Naive thymus-derived CD4-positive, alpha-beta T cell (primary cell): Measurements from ENCODE around the gene ADD3. TPM values are rescaled to one million over a fixed set of nuclear protein-coding genes. Genes with fewer than 3 reads are reported as not detected.
A peak's percentile ranks its signal among the peaks of the same experiment; 100 is the strongest.
"Not testable (repeated sequence)": the region's sequence is repeated elsewhere in the genome, so short reads cannot be mapped to it uniquely, and the experiment has no call there.

ENCODE experiments used
- ATAC-seq: fragments of 150-1000 bp; cut with Tn5 transposase; 2 replicates; pipeline ENCODE4 v1.10.0; 2021; ENCODE audit warnings: mild to moderate bottlenecking, moderate library complexity
- CTCF ChIA-PET: fragments of 350-600 bp; sonication (Branson Sonifier 250); formaldehyde crosslinking; loops from one replicate; lab custom pipeline; 2021; ENCODE audit warnings: antibody characterized with exemption; lab: Charles Lee
- POLR2A ChIA-PET: fragments of 350-600 bp; sonication (Branson Sonifier 250); formaldehyde crosslinking; loops from one replicate; lab custom pipeline; 2021; ENCODE audit warnings: antibody characterized with exemption, inconsistent platforms; lab: Charles Lee
- DNase-seq, 9 donors: peaks; one replicate each; pipeline versions ENCODE4 v3.0.0 to v3.0.0-alpha.2; 2020 to 2022; ENCODE audit warnings: mixed read lengths in 1 of 9
- H3K27ac ChIP-seq: one replicate; pipeline ENCODE4 v1.7.0; 2013; ENCODE audit warnings: mild to moderate bottlenecking, low read depth, low read length, moderate library complexity
- H3K27me3 ChIP-seq, 2 donors: one replicate each; pipeline ENCODE4 v1.7.0; 2013; ENCODE audit warnings: low read length in 2 of 2, mild to moderate bottlenecking in 2 of 2, moderate library complexity in 2 of 2; ENCODE audit not compliant: control insufficient read depth in 2 of 2, insufficient read depth in 2 of 2
- H3K36me3 ChIP-seq, 3 experiments: 1 replicate in 2 of 3; 2 replicates in 1 of 3; pipeline ENCODE4 v1.7.0; 2013; ENCODE audit warnings: low read length in 3 of 3, mild to moderate bottlenecking in 3 of 3, moderate library complexity in 1 of 3; ENCODE audit not compliant: insufficient read depth in 3 of 3, control insufficient read depth in 2 of 3
- H3K4me1 ChIP-seq, 2 donors: one replicate each; pipeline ENCODE4 v1.7.0; 2013; ENCODE audit warnings: low read length in 2 of 2, mild to moderate bottlenecking in 2 of 2, moderate library complexity in 1 of 2; ENCODE audit not compliant: control insufficient read depth in 2 of 2, insufficient read depth in 2 of 2
- H3K4me3 ChIP-seq: 2 replicates; pipeline ENCODE4 v1.7.0; 2013; ENCODE audit warnings: mild to moderate bottlenecking, low read length
- H3K9me3 ChIP-seq, 3 experiments: 1 replicate in 2 of 3; 2 replicates in 1 of 3; pipeline ENCODE4 v1.7.0; 2013; ENCODE audit warnings: low read length in 3 of 3; ENCODE audit not compliant: control insufficient read depth in 2 of 3
- H3K27ac Mint-ChIP-seq, 9 donors: one replicate each; pipeline ENCODE4 v1.8.0; 2020 to 2022; ENCODE audit warnings: mixed read lengths in 9 of 9, mild to moderate bottlenecking in 8 of 9, moderate library complexity in 5 of 9, inconsistent platforms in 2 of 9
- H3K27me3 Mint-ChIP-seq, 5 donors: one replicate each; pipeline ENCODE4 v1.8.0; 2021 to 2022; ENCODE audit warnings: mixed read lengths in 5 of 5, mild to moderate bottlenecking in 1 of 5
- H3K36me3 Mint-ChIP-seq, 5 donors: one replicate each; pipeline ENCODE4 v1.8.0; 2020 to 2022; ENCODE audit warnings: mixed read lengths in 5 of 5, mild to moderate bottlenecking in 3 of 5, inconsistent platforms in 1 of 5
- H3K4me1 Mint-ChIP-seq, 7 donors: one replicate each; pipeline ENCODE4 v1.8.0; 2020 to 2022; ENCODE audit warnings: mixed read lengths in 7 of 7, mild to moderate bottlenecking in 3 of 7, inconsistent platforms in 1 of 7
- H3K4me3 Mint-ChIP-seq, 10 donors: one replicate each; pipeline ENCODE4 v1.8.0; 2020 to 2022; ENCODE audit warnings: mild to moderate bottlenecking in 10 of 10, mixed read lengths in 10 of 10, moderate library complexity in 6 of 10, inconsistent platforms in 2 of 10
- H3K9me3 Mint-ChIP-seq, 11 donors: one replicate each; pipeline ENCODE4 v1.8.0; 2020 to 2022; ENCODE audit warnings: mixed read lengths in 11 of 11, mild to moderate bottlenecking in 4 of 11, inconsistent platforms in 1 of 11, moderate library complexity in 1 of 11
- intact Hi-C, 2 donors: fragments of 100-400 bp; cut with micrococcal nuclease; formaldehyde crosslinking; loops; one replicate each; pipeline ENCODE4 v1.15.1; 2023
- polyA plus RNA-seq, 2 donors: library from polyadenylated mRNA; unstranded; fragments of 300-500 nt; fragmentation: Illumina TruSeq; gene quantifications; one replicate each; pipeline ENCODE4 v1.2.3, GENCODE V29; 2021
- total RNA-seq, 6 experiments: library from RNA in 5 of 6; stranded (reverse) in 5 of 6; gene quantifications; 1 replicate in 5 of 6; 2 replicates in 1 of 6; pipeline ENCODE4 v1.2.3 and lab custom pipeline; 2021 to 2026

ADD3 gene
- total and polyA plus RNA-seq, 7 experiments from 2014 or later: 281 to 535 (median 450) TPM

GRCh38 chr10:110044681-110045080 is 36.9 kb downstream of the ADD3 start:
- Histone ChIP-seq H3K4me1 (peaks cover 2 to 20% of the 10 kb centered on the region in 2 donors), H3K9me3 (peaks cover 0 to 10% (median 0%) of the 10 kb centered on the region in 3 experiments), H3K36me3 (peaks cover 0 to 11% (median 0%) of the 10 kb centered on the region in 3 experiments), H3K27me3 (no peaks in the 10 kb centered on the region), H3K4me3 (no peak overlapping the region), H3K27ac (no peak overlapping the region)
- no peak for ATAC-seq
- peak overlapping the region in 3 of 10 donors; percentile 7 to 36 (median 27) for H3K4me3 Mint-ChIP-seq
- peak overlapping the region in 7 of 9 donors; percentile 4 to 83 (median 45) for H3K27ac Mint-ChIP-seq
- H3K9me3 Mint-ChIP-seq: peaks cover 0 to 30% (median 10%) of the 10 kb centered on the region in 11 donors
- intact Hi-C loops: loop anchor here in 1 of 2 donors (5.0 kb wide), 1 partner anchor 33 kb away; no protein-coding TSS in a partner anchor
- H3K27me3 Mint-ChIP-seq: no peaks in the 10 kb centered on the region
- H3K4me1 Mint-ChIP-seq: peaks cover 30 to 73% (median 63%) of the 10 kb centered on the region in 7 donors
- ChIA-PET CTCF (no interaction called here), POLR2A (interaction anchor here (0.8 kb wide), 1 partner anchor 37 kb away, joined by 3 read pairs; no protein-coding TSS in a partner anchor)
- H3K36me3 Mint-ChIP-seq: peaks cover 7 to 37% (median 30%) of the 10 kb centered on the region in 5 donors
- no peak for DNase-seq

GRCh38 chr10:110045772-110046171 is 38.0 kb downstream of the ADD3 start:
- H3K9me3 Mint-ChIP-seq: peaks cover 0 to 30% (median 13%) of the 10 kb centered on the region in 11 donors
- no peak overlapping the region for H3K4me3 ChIP-seq
- H3K36me3 ChIP-seq: peaks cover 0 to 11% (median 0%) of the 10 kb centered on the region in 3 experiments
- no peaks in the 10 kb centered on the region for H3K27me3 Mint-ChIP-seq
- POLR2A ChIA-PET: interaction anchor here (1.0 to 1.1 kb wide), 3 partner anchors 27 to 37 kb away, joined by 3 read pairs; no protein-coding TSS in a partner anchor
- DNase-seq (no peak), ATAC-seq (no peak)
- H3K4me1 Mint-ChIP-seq: peaks cover 31 to 73% (median 61%) of the 10 kb centered on the region in 7 donors
- H3K36me3 Mint-ChIP-seq: peaks cover 10 to 44% (median 40%) of the 10 kb centered on the region in 5 donors
- H3K27ac Mint-ChIP-seq: peak overlapping the region in 8 of 9 donors; percentile 8 to 83 (median 31)
- peaks cover 0 to 14% of the 10 kb centered on the region in 2 donors for H3K4me1 ChIP-seq
- peaks cover 0 to 10% (median 0%) of the 10 kb centered on the region in 3 experiments for H3K9me3 ChIP-seq
- no peak overlapping the region for H3K27ac ChIP-seq
- peak overlapping the region in 1 of 10 donors; percentile 13 for H3K4me3 Mint-ChIP-seq
- H3K27me3 ChIP-seq: no peaks in the 10 kb centered on the region
- CTCF ChIA-PET: no interaction called here
- intact Hi-C loops: no loop called here

- H3K27me3 Mint-ChIP-seq, DNase-seq, H3K4me3 ChIP-seq, H3K27me3 ChIP-seq, intact Hi-C loops, ATAC-seq, CTCF ChIA-PET, H3K27ac ChIP-seq, H3K9me3 ChIP-seq: not testable (repeated sequence)
- Histone ChIP-seq H3K36me3 (peaks cover 0 to 11% (median 0%) of the 10 kb centered on the region in 3 experiments), H3K4me1 (peaks cover 6 to 20% of the 10 kb centered on the region in 2 donors)
- peaks cover 12 to 51% (median 47%) of the 10 kb centered on the region in 5 donors for H3K36me3 Mint-ChIP-seq
- H3K4me3 Mint-ChIP-seq: peak overlapping the region in 2 of 10 donors; percentile 6 to 12
- H3K9me3 Mint-ChIP-seq: peaks cover 0 to 30% (median 13%) of the 10 kb centered on the region in 11 donors
- POLR2A ChIA-PET: interaction anchor here (0.6 kb wide), 1 partner anchor 37 kb away, joined by 3 read pairs; no protein-coding TSS in a partner anchor
- peak overlapping the region in 6 of 9 donors; percentile 16 to 83 (median 67) for H3K27ac Mint-ChIP-seq
- peaks cover 38 to 73% (median 66%) of the 10 kb centered on the region in 7 donors for H3K4me1 Mint-ChIP-seq
Observed at GRCh38 chr10:110048145-110048544, 40.4 kb downstream of the ADD3 start.

- Histone ChIP-seq H3K27me3 (no peaks in the 10 kb centered on the region), H3K4me3 (no peak overlapping the region), H3K27ac (no peak overlapping the region), H3K4me1 (peaks cover 6 to 20% of the 10 kb centered on the region in 2 donors), H3K36me3 (peaks cover 0 to 11% (median 0%) of the 10 kb centered on the region in 3 experiments), H3K9me3 (peaks cover 0 to 10% (median 0%) of the 10 kb centered on the region in 3 experiments)
- Mint-ChIP-seq H3K4me3 (peak overlapping the region in 1 of 10 donors; percentile 6), H3K4me1 (peaks cover 35 to 73% (median 66%) of the 10 kb centered on the region in 7 donors), H3K9me3 (peaks cover 0 to 30% (median 13%) of the 10 kb centered on the region in 11 donors), H3K36me3 (peaks cover 12 to 51% (median 42%) of the 10 kb centered on the region in 5 donors), H3K27me3 (no peaks in the 10 kb centered on the region), H3K27ac (peak overlapping the region in 6 of 9 donors; percentile 32 to 83 (median 64))
- CTCF ChIA-PET: no interaction called here
- ATAC-seq (no peak), DNase-seq (no peak)
- intact Hi-C loops: no loop called here
- POLR2A ChIA-PET: interaction anchor here (0.6 to 1.2 kb wide), 2 partner anchors 22 to 31 kb away, joined by 3 read pairs; no protein-coding TSS in a partner anchor
Observed at GRCh38 chr10:110048781-110049180, 41.0 kb downstream of the ADD3 start.

- H3K4me1 Mint-ChIP-seq: peaks cover 26 to 70% (median 64%) of the 10 kb centered on the region in 7 donors
- H3K4me3 ChIP-seq, H3K27ac ChIP-seq, CTCF ChIA-PET, ATAC-seq, H3K27me3 ChIP-seq, H3K27me3 Mint-ChIP-seq, DNase-seq, H3K9me3 ChIP-seq: not testable (repeated sequence)
- H3K4me3 Mint-ChIP-seq: peak overlapping the region in 2 of 10 donors; percentile 32 to 54
- H3K27ac Mint-ChIP-seq: peak overlapping the region in 7 of 9 donors; percentile 51 to 83 (median 53)
- POLR2A ChIA-PET: interaction anchor here (0.7 to 1.2 kb wide), 3 partner anchors 9 to 117 kb away, joined by 3 read pairs; no protein-coding TSS in a partner anchor
- peaks cover 12 to 48% (median 40%) of the 10 kb centered on the region in 5 donors for H3K36me3 Mint-ChIP-seq
- peaks cover 0 to 30% (median 13%) of the 10 kb centered on the region in 11 donors for H3K9me3 Mint-ChIP-seq
- H3K4me1 ChIP-seq: peaks cover 6 to 20% of the 10 kb centered on the region in 2 donors
- intact Hi-C loops: loop anchor here in 1 of 2 donors (2.0 kb wide), 1 partner anchor 15 kb away; no protein-coding TSS in a partner anchor
- peaks cover 0 to 11% (median 0%) of the 10 kb centered on the region in 3 experiments for H3K36me3 ChIP-seq
Observed at GRCh38 chr10:110049889-110050591, 42.3 kb downstream of the ADD3 start.

- CTCF ChIA-PET: interaction anchor here (0.6 kb wide), 1 partner anchor 76 kb away, joined by 5 read pairs; no protein-coding TSS in a partner anchor
- peak overlapping the region in 7 of 10 donors; percentile 16 to 82 (median 51) for H3K4me3 Mint-ChIP-seq
Observed at GRCh38 chr10:110051487-110051886, 43.7 kb downstream of the ADD3 start.

More at GRCh38 chr10:110051487-110051886, 43.7 kb downstream of the ADD3 start:
- peak overlapping the region in 8 of 9 donors; percentile 60 to 93 (median 82) for H3K27ac Mint-ChIP-seq
- Histone ChIP-seq H3K4me1 (peaks cover 6 to 29% of the 10 kb centered on the region in 2 donors), H3K27ac (no peak overlapping the region), H3K27me3 (no peaks in the 10 kb centered on the region), H3K36me3 (peaks cover 0 to 11% (median 0%) of the 10 kb centered on the region in 3 experiments), H3K4me3 (no peak overlapping the region), H3K9me3 (peaks cover 0 to 10% (median 0%) of the 10 kb centered on the region in 3 experiments)
- H3K4me1 Mint-ChIP-seq: peaks cover 37 to 74% (median 69%) of the 10 kb centered on the region in 7 donors
- ATAC-seq (no peak), DNase-seq (no peak)
- H3K27me3 Mint-ChIP-seq: no peaks in the 10 kb centered on the region
- H3K36me3 Mint-ChIP-seq: peaks cover 12 to 44% (median 34%) of the 10 kb centered on the region in 5 donors
- intact Hi-C loops: loop anchor here (1.0 to 2.0 kb wide), 2 partner anchors 9 to 17 kb away; no protein-coding TSS in a partner anchor
- H3K9me3 Mint-ChIP-seq: peaks cover 0 to 28% (median 11%) of the 10 kb centered on the region in 11 donors
- POLR2A ChIA-PET: interaction anchor here (0.6 to 1.1 kb wide), 2 partner anchors 9 to 43 kb away, joined by 3 to 5 read pairs; no protein-coding TSS in a partner anchor
